Astrocyte (in vitro differentiated cells and primary cell): ENCODE data around the gene DIAPH1. TPM values are rescaled to one million over a fixed set of nuclear protein-coding genes. Genes with fewer than 3 reads are reported as not detected.

Source experiments
- DNase-seq: peaks from one replicate; pipeline ENCODE4 v3.0.0-alpha.2; 2010; ENCODE audit warnings: low read depth
- FAIRE-seq: peaks from 2 replicates; lab custom pipeline; 2011; peaks lifted over from hg19 to GRCh38; lab: Jason Lieb, UNC
- H2AFZ ChIP-seq: 2 replicates; pipeline ENCODE4 v1.6.0; 2012; ENCODE audit warnings: low read depth, low read length, inconsistent platforms
- H3K27ac ChIP-seq: 2 replicates; pipeline ENCODE4 v1.5.1; 2011; ENCODE audit warnings: low read depth, low read length, inconsistent platforms
- H3K27me3 ChIP-seq: 2 replicates; pipeline ENCODE4 v1.6.0; 2011; ENCODE audit warnings: low read length, inconsistent platforms; ENCODE audit not compliant: insufficient read depth
- H3K36me3 ChIP-seq: 2 replicates; pipeline ENCODE4 v1.5.1; 2011; ENCODE audit warnings: low read length, inconsistent platforms; ENCODE audit not compliant: insufficient read depth
- H3K4me1 ChIP-seq: 2 replicates; pipeline ENCODE4 v1.5.1; 2011; ENCODE audit warnings: low read length, inconsistent platforms; ENCODE audit not compliant: insufficient read depth
- H3K4me2 ChIP-seq: 2 replicates; pipeline ENCODE4 v1.6.0; 2012; ENCODE audit warnings: low read length, inconsistent platforms
- H3K4me3 ChIP-seq: 2 replicates; pipeline ENCODE4 v1.5.1; 2011; ENCODE audit warnings: low read depth, mild to moderate bottlenecking, low read length, inconsistent platforms; ENCODE audit not compliant: insufficient read depth
- H3K79me2 ChIP-seq: 2 replicates; pipeline ENCODE4 v1.6.0; 2012; ENCODE audit warnings: mild to moderate bottlenecking, low read length, inconsistent platforms; ENCODE audit not compliant: insufficient read depth
- H3K9ac ChIP-seq: 2 replicates; pipeline ENCODE4 v1.6.0; 2012; ENCODE audit warnings: mild to moderate bottlenecking, low read length, inconsistent platforms
- H3K9me3 ChIP-seq: 2 replicates; pipeline ENCODE4 v1.5.1; 2012; ENCODE audit warnings: low read depth, mild to moderate bottlenecking, low read length, inconsistent platforms; ENCODE audit not compliant: insufficient read depth
- H4K20me1 ChIP-seq: 2 replicates; pipeline ENCODE4 v1.6.0; 2012; ENCODE audit warnings: low read length, inconsistent platforms; ENCODE audit not compliant: insufficient read depth
- H3K27ac Mint-ChIP-seq: one replicate; pipeline ENCODE4 v1.8.0; 2021; ENCODE audit warnings: mild to moderate bottlenecking, mixed read lengths; ENCODE audit not compliant: unreplicated experiment
- H3K27me3 Mint-ChIP-seq: one replicate; pipeline ENCODE4 v1.8.0; 2021; ENCODE audit warnings: low read depth, mixed read lengths; ENCODE audit not compliant: unreplicated experiment
- H3K36me3 Mint-ChIP-seq: one replicate; pipeline ENCODE4 v1.8.0; 2021; ENCODE audit warnings: low read depth, mixed read lengths; ENCODE audit not compliant: unreplicated experiment
- H3K4me1 Mint-ChIP-seq: one replicate; pipeline ENCODE4 v1.8.0; 2021; ENCODE audit warnings: low read depth, mixed read lengths; ENCODE audit not compliant: unreplicated experiment
- H3K4me3 Mint-ChIP-seq: one replicate; pipeline ENCODE4 v1.8.0; 2021; ENCODE audit warnings: mild to moderate bottlenecking, moderate library complexity, mixed read lengths; ENCODE audit not compliant: unreplicated experiment
- H3K9me3 Mint-ChIP-seq: one replicate; pipeline ENCODE4 v1.8.0; 2021; ENCODE audit warnings: mild to moderate bottlenecking, mixed read lengths; ENCODE audit not compliant: unreplicated experiment
- CTCF ChIP-seq: IDR thresholded peaks from 2 replicates; pipeline ENCODE4 v1.5.1; 2011; ENCODE audit warnings: low read depth, mild to moderate bottlenecking, inconsistent platforms, low read length, moderate library complexity; ENCODE audit not compliant: insufficient read depth
- EZH2 ChIP-seq: IDR thresholded peaks from 2 replicates; pipeline ENCODE4 v1.6.1; 2012; ENCODE audit warnings: mild to moderate bottlenecking, low read length, inconsistent platforms; ENCODE audit not compliant: insufficient read depth
- total RNA-seq: library from RNA; stranded (reverse); gene quantifications from 2 replicates; pipeline ENCODE4 v1.2.1, GENCODE V29; 2021

The DIAPH1 gene
- total RNA-seq, 1 donor from 2014 or later, result 78.8 TPM

- Histone ChIP-seq H3K79me2 (peaks cover 90% of the 10 kb centered on the region), H3K36me3 (no peaks in the 10 kb centered on the region), H3K27ac (no peak overlapping the region), H3K4me3 (no peak overlapping the region), H2AFZ (no peak overlapping the region), H3K4me1 (peaks cover 10% of the 10 kb centered on the region), H3K27me3 (no peaks in the 10 kb centered on the region), H3K9ac (no peak overlapping the region), H3K4me2 (no peak overlapping the region), H4K20me1 (peaks cover 44% of the 10 kb centered on the region), H3K9me3 (no peaks in the 10 kb centered on the region)
- Mint-ChIP-seq H3K27me3 (no peaks in the 10 kb centered on the region), H3K4me1 (peaks cover 10% of the 10 kb centered on the region), H3K4me3 (no peak overlapping the region), H3K36me3 (peaks cover 2% of the 10 kb centered on the region), H3K9me3 (no peaks in the 10 kb centered on the region), H3K27ac (no peak overlapping the region)
- DNase-seq, result no peak
- FAIRE-seq, result no peak
- no peak for TF ChIP-seq CTCF
- no peak for TF ChIP-seq EZH2
These were observed 10.2 kb downstream of the DIAPH1 start for GRCh38 chr5:141608557-141608956.

- Histone ChIP-seq H3K4me1 (peaks cover 10% of the 10 kb centered on the region), H3K9me3 (no peaks in the 10 kb centered on the region), H3K4me3 (no peak overlapping the region), H3K79me2 (peaks cover 90% of the 10 kb centered on the region), H3K36me3 (no peaks in the 10 kb centered on the region), H4K20me1 (peaks cover 40% of the 10 kb centered on the region), H3K9ac (no peak overlapping the region), H3K4me2 (no peak overlapping the region), H2AFZ (no peak overlapping the region), H3K27ac (no peak overlapping the region), H3K27me3 (no peaks in the 10 kb centered on the region)
- no peak for FAIRE-seq
- DNase-seq, result no peak
- H3K36me3 Mint-ChIP-seq, result peaks cover 2% of the 10 kb centered on the region
- H3K4me1 Mint-ChIP-seq, result peaks cover 9% of the 10 kb centered on the region
- no peaks in the 10 kb centered on the region for H3K27me3 Mint-ChIP-seq
- peak overlapping the region; percentile 69 for H3K4me3 Mint-ChIP-seq
- no peak overlapping the region for H3K27ac Mint-ChIP-seq
- TF ChIP-seq EZH2, result no peak
- TF ChIP-seq CTCF, result no peak
- H3K9me3 Mint-ChIP-seq, result no peaks in the 10 kb centered on the region
These were observed 10.8 kb downstream of the DIAPH1 start for GRCh38 chr5:141608046-141608445.

- Mint-ChIP-seq H3K27me3 (no peaks in the 10 kb centered on the region), H3K27ac (peak overlapping the region; percentile 58), H3K36me3 (peaks cover 2% of the 10 kb centered on the region), H3K4me1 (peaks cover 9% of the 10 kb centered on the region), H3K4me3 (no peak overlapping the region), H3K9me3 (no peaks in the 10 kb centered on the region)
- no peak for TF ChIP-seq EZH2
- TF ChIP-seq CTCF, result no peak
- FAIRE-seq, result no peak
- no peak for DNase-seq
- no peak overlapping the region for H3K4me3 ChIP-seq
- H3K9me3 ChIP-seq, result no peaks in the 10 kb centered on the region
- H3K27ac ChIP-seq, result no peak overlapping the region
- no peak overlapping the region for H3K9ac ChIP-seq
- no peak overlapping the region for H3K4me2 ChIP-seq
- peaks cover 10% of the 10 kb centered on the region for H3K4me1 ChIP-seq
- peaks cover 28% of the 10 kb centered on the region for H4K20me1 ChIP-seq
- no peaks in the 10 kb centered on the region for H3K27me3 ChIP-seq
- no peaks in the 10 kb centered on the region for H3K36me3 ChIP-seq
- peaks cover 89% of the 10 kb centered on the region for H3K79me2 ChIP-seq
- H2AFZ ChIP-seq, result no peak overlapping the region
These were observed 13.1 kb downstream of the DIAPH1 start for GRCh38 chr5:141605523-141606277.
